MM.1S (cell line): ENCODE measurements around the gene MYL1.

Experiments
- DNase-seq: peaks from one replicate; pipeline ENCODE4 v3.0.0-alpha.2; 2015
- H2AFZ ChIP-seq: fragments of 300-600 bp; sonication (generic); 2 replicates; pipeline ENCODE4 v1.6.0; 2016; ENCODE audit warnings: antibody characterized with exemption, low read length
- H3F3A ChIP-seq: fragments of 300-600 bp; sonication (generic); 2 replicates; pipeline ENCODE4 v1.6.1; 2016; ENCODE audit warnings: mild to moderate bottlenecking, antibody characterized with exemption, low read length, moderate library complexity, mixed read lengths; ENCODE audit not compliant: insufficient read depth
- H3K27ac ChIP-seq: fragments of 300-600 bp; sonication (generic); 2 replicates; pipeline ENCODE4 v1.5.1; 2016; ENCODE audit warnings: mild to moderate bottlenecking, low read length
- H3K27me3 ChIP-seq: fragments of 300-600 bp; sonication (generic); replicated peaks from 2 replicates; pipeline ENCODE4 v1.6.0; 2016; ENCODE audit warnings: low read length; ENCODE audit not compliant: insufficient read depth
- H3K36me3 ChIP-seq: fragments of 300-600 bp; sonication (generic); replicated peaks from 2 replicates; pipeline ENCODE4 v1.6.1; 2016; ENCODE audit warnings: mild to moderate bottlenecking, low read length, mixed read lengths; ENCODE audit not compliant: insufficient read depth
- H3K4me1 ChIP-seq: fragments of 300-600 bp; sonication (generic); 2 replicates; pipeline ENCODE4 v1.6.1; 2016; ENCODE audit warnings: low read length, mixed read lengths
- H3K4me2 ChIP-seq: fragments of 300-600 bp; sonication (generic); 2 replicates; pipeline ENCODE4 v1.6.0; 2016; ENCODE audit warnings: low read depth, low read length
- H3K4me3 ChIP-seq: fragments of 300-600 bp; sonication (generic); 2 replicates; pipeline ENCODE4 v1.5.1; 2016; ENCODE audit warnings: low read length, mixed read lengths
- H3K79me2 ChIP-seq: fragments of 300-600 bp; sonication (generic); 2 replicates; pipeline ENCODE4 v1.6.1; 2016; ENCODE audit warnings: mixed run types, low read length, mixed read lengths
- H3K9ac ChIP-seq: fragments of 300-600 bp; sonication (generic); 2 replicates; pipeline ENCODE4 v1.6.1; 2016; ENCODE audit warnings: low read length, mixed read lengths
- H3K9me2 ChIP-seq: fragments of 300-600 bp; sonication (generic); replicated peaks from 2 replicates; pipeline ENCODE4 v1.6.1; 2016; ENCODE audit warnings: mild to moderate bottlenecking, low read length, mixed read lengths; ENCODE audit not compliant: insufficient read depth
- H3K9me3 ChIP-seq: fragments of 300-600 bp; sonication (generic); replicated peaks from 2 replicates; pipeline ENCODE4 v1.6.1; 2016; ENCODE audit warnings: mild to moderate bottlenecking, low read length, mixed read lengths; ENCODE audit not compliant: insufficient read depth
- H4K20me1 ChIP-seq: fragments of 300-600 bp; sonication (generic); 2 replicates; pipeline ENCODE4 v1.6.1; 2016; ENCODE audit warnings: mild to moderate bottlenecking, low read length, moderate library complexity, mixed read lengths; ENCODE audit not compliant: insufficient read depth
- CTCF ChIP-seq: fragments of 300-600 bp; sonication (generic); IDR thresholded peaks from 2 replicates; pipeline ENCODE4 v1.5.1; 2016; ENCODE audit warnings: antibody characterized with exemption, low read length, mixed read lengths
- EZH2 ChIP-seq: fragments of 300-600 bp; sonication (generic); optimal IDR thresholded peaks from 2 replicates; pipeline ENCODE3; 2017; ENCODE audit warnings: low read depth, mild to moderate bottlenecking, antibody characterized with exemption, low read length, mixed read lengths
- EZH2phosphoT487 ChIP-seq: fragments of 300-600 bp; sonication (generic); IDR thresholded peaks from 2 replicates; pipeline ENCODE4 v1.6.1; 2018; ENCODE audit warnings: antibody characterized with exemption, low read length

The MYL1 gene

GRCh38 chr2:210299866-210300373 is 15.1 kb downstream of the MYL1 start:
- Histone ChIP-seq H3K9me2 (no peaks in the 10 kb centered on the region), H3K4me3 (no peak overlapping the region), H3K27ac (no peak overlapping the region), H4K20me1 (no peaks in the 10 kb centered on the region), H3K79me2 (no peaks in the 10 kb centered on the region), H3K36me3 (no peaks in the 10 kb centered on the region), H3K4me2 (no peak overlapping the region), H3K4me1 (no peaks in the 10 kb centered on the region), H3K9ac (no peak overlapping the region), H3K9me3 (no peaks in the 10 kb centered on the region), H3K27me3 (no peaks in the 10 kb centered on the region), H2AFZ (no peak overlapping the region), H3F3A (no peaks in the 10 kb centered on the region)
- TF ChIP-seq EZH2phosphoT487 (no peak), EZH2 (no peak), CTCF (no peak)
- DNase-seq = no peak

- no peak for DNase-seq
- Histone ChIP-seq H3K9me3 (no peaks in the 10 kb centered on the region), H4K20me1 (no peaks in the 10 kb centered on the region), H3K27me3 (no peaks in the 10 kb centered on the region), H2AFZ (no peak overlapping the region), H3K36me3 (no peaks in the 10 kb centered on the region), H3F3A (no peaks in the 10 kb centered on the region), H3K9me2 (no peaks in the 10 kb centered on the region), H3K4me3 (no peak overlapping the region), H3K27ac (no peak overlapping the region), H3K4me2 (no peak overlapping the region), H3K9ac (no peak overlapping the region), H3K79me2 (no peaks in the 10 kb centered on the region), H3K4me1 (no peaks in the 10 kb centered on the region)
- no peak for TF ChIP-seq EZH2phosphoT487
- no peak for TF ChIP-seq EZH2
- no peak for TF ChIP-seq CTCF
Observed at GRCh38 chr2:210288408-210288807, 26.6 kb downstream of the MYL1 start.

GRCh38 chr2:210287301-210287700 is 27.7 kb downstream of the MYL1 start:
- Histone ChIP-seq H3K27ac (no peak overlapping the region), H3K4me1 (no peaks in the 10 kb centered on the region), H3K4me3 (no peak overlapping the region), H2AFZ (no peak overlapping the region), H3K36me3 (no peaks in the 10 kb centered on the region), H3F3A (no peaks in the 10 kb centered on the region), H4K20me1 (no peaks in the 10 kb centered on the region), H3K79me2 (no peaks in the 10 kb centered on the region), H3K9ac (no peak overlapping the region), H3K9me3 (no peaks in the 10 kb centered on the region), H3K9me2 (no peaks in the 10 kb centered on the region), H3K27me3 (no peaks in the 10 kb centered on the region), H3K4me2 (no peak overlapping the region)
- DNase-seq = no peak
- TF ChIP-seq EZH2phosphoT487 = no peak

- H3K4me1 ChIP-seq = no peaks in the 10 kb centered on the region
- no peaks in the 10 kb centered on the region for H3K9me2 ChIP-seq
- H3K4me3 ChIP-seq = no peak overlapping the region
- no peak for DNase-seq
- no peaks in the 10 kb centered on the region for H3K27me3 ChIP-seq
- TF ChIP-seq CTCF (no peak), EZH2 (no peak)
- no peak overlapping the region for H2AFZ ChIP-seq
- H4K20me1 ChIP-seq = no peaks in the 10 kb centered on the region
- no peaks in the 10 kb centered on the region for H3K36me3 ChIP-seq
- H3K79me2 ChIP-seq = no peaks in the 10 kb centered on the region
- no peak overlapping the region for H3K27ac ChIP-seq
- no peak overlapping the region for H3K4me2 ChIP-seq
- H3F3A ChIP-seq = no peaks in the 10 kb centered on the region
- no peaks in the 10 kb centered on the region for H3K9me3 ChIP-seq
- no peak overlapping the region for H3K9ac ChIP-seq
Observed at GRCh38 chr2:210286123-210286680, 28.8 kb downstream of the MYL1 start.
